H1 (cell line): ENCODE measurements around the gene SNORC. TPM values are rescaled to one million over a fixed set of nuclear protein-coding genes. Genes with fewer than 3 reads are reported as not detected.

Experiments used
- CTCF ChIA-PET: fragments of 300-600 bp; sonication (Branson Sonifier 250); formaldehyde crosslinking; loops from one replicate; lab custom pipeline; 2021; ENCODE audit not compliant: partially characterized antibody; lab: Charles Lee
- POLR2A ChIA-PET: fragments of 300-600 bp; sonication (Branson Sonifier 250); formaldehyde crosslinking; loops from one replicate; lab custom pipeline; 2021; ENCODE audit warnings: inconsistent platforms; ENCODE audit not compliant: partially characterized antibody; lab: Charles Lee
- DNase-seq, 2 experiments: peaks; one replicate each; pipeline versions ENCODE4 v3.0.0 to v3.0.0-alpha.2; 2010 to 2022; ENCODE audit warnings: low spot score in 2 of 2, low read depth in 1 of 2, mixed read lengths in 1 of 2
- FAIRE-seq: peaks from 2 replicates; lab custom pipeline; 2011; peaks lifted over from hg19 to GRCh38; lab: Jason Lieb, UNC
- H2AFZ ChIP-seq: 2 replicates; pipeline ENCODE4 v1.8.1; 2012; ENCODE audit warnings: low read length, inconsistent platforms
- H2AK5ac ChIP-seq: 2 replicates; pipeline ENCODE4 v1.6.1; 2013; ENCODE audit warnings: low read depth, low read length
- H2BK120ac ChIP-seq: replicated peaks from 2 replicates; pipeline ENCODE3; 2013; ENCODE audit warnings: low read depth, low read length, inconsistent platforms
- H2BK12ac ChIP-seq: 2 replicates; pipeline ENCODE4 v1.6.1; 2013; ENCODE audit warnings: low read depth, low read length
- H2BK15ac ChIP-seq: 2 replicates; pipeline ENCODE4 v1.6.1; 2013; ENCODE audit warnings: low read length
- H2BK20ac ChIP-seq: 2 replicates; pipeline ENCODE4 v1.6.1; 2013; ENCODE audit warnings: low read length
- H2BK5ac ChIP-seq: 2 replicates; pipeline ENCODE4 v1.6.1; 2013; ENCODE audit warnings: low read depth, low read length
- H3K14ac ChIP-seq: 2 replicates; pipeline ENCODE4 v1.6.1; 2013; ENCODE audit warnings: inconsistent platforms; ENCODE audit not compliant: insufficient read length
- H3K18ac ChIP-seq: 2 replicates; pipeline ENCODE4 v1.6.1; 2013; ENCODE audit warnings: low read length; ENCODE audit errors: extremely low read depth
- H3K23ac ChIP-seq: 2 replicates; pipeline ENCODE4 v1.6.1; 2013; ENCODE audit warnings: inconsistent platforms; ENCODE audit not compliant: insufficient read length
- H3K23me2 ChIP-seq: 2 replicates; pipeline ENCODE4 v1.6.1; 2013; ENCODE audit warnings: low read depth, low read length
- H3K27ac ChIP-seq: 2 replicates; pipeline ENCODE4 v1.6.1; 2011; ENCODE audit warnings: low read depth, low read length, inconsistent platforms
- H3K27me3 ChIP-seq, 4 experiments: replicated peaks in 1 of 4; 1 replicate in 1 of 4; 2 replicates in 3 of 4; pipeline versions ENCODE4 v1.6.1 to v1.8.1; 2011 to 2013; ENCODE audit warnings: low read length in 3 of 4, mild to moderate bottlenecking in 3 of 4, inconsistent platforms in 2 of 4, mixed read lengths in 2 of 4, moderate library complexity in 1 of 4; ENCODE audit not compliant: control insufficient read depth in 3 of 4, insufficient read depth in 3 of 4; ENCODE audit errors: extremely low read depth in 1 of 4
- H3K36me3 ChIP-seq, 4 experiments: 2 replicates each; pipeline versions ENCODE4 v1.6.1 to v1.8.1; 2011 to 2013; ENCODE audit warnings: mild to moderate bottlenecking in 4 of 4, low read length in 3 of 4, moderate library complexity in 2 of 4, control low read depth in 1 of 4, inconsistent platforms in 1 of 4; ENCODE audit not compliant: insufficient read depth in 4 of 4, control insufficient read depth in 2 of 4
- H3K4ac ChIP-seq: replicated peaks from 2 replicates; pipeline ENCODE3; 2013; ENCODE audit warnings: low read length, low read depth, mixed read lengths, inconsistent platforms; ENCODE audit not compliant: insufficient read length
- H3K4me1 ChIP-seq, 4 experiments: replicated peaks in 1 of 4; 1 replicate in 1 of 4; 2 replicates in 3 of 4; pipeline versions ENCODE4 v1.6.1 to v1.8.1; 2011 to 2013; ENCODE audit warnings: low read length in 3 of 4, inconsistent platforms in 2 of 4, mixed read lengths in 1 of 4; ENCODE audit not compliant: insufficient read depth in 4 of 4, control insufficient read depth in 3 of 4
- H3K4me2 ChIP-seq, 2 experiments: 2 replicates each; pipeline versions ENCODE4 v1.6.1 to v1.8.1; 2011 to 2013; ENCODE audit warnings: low read depth in 2 of 2, low read length in 2 of 2, control low read depth in 1 of 2, inconsistent platforms in 1 of 2, mild to moderate bottlenecking in 1 of 2; ENCODE audit not compliant: insufficient read depth in 1 of 2
- H3K4me3 ChIP-seq, 4 experiments: fragments of 200-600, 300-600 bp in 1 of 4; sonication (generic), shearing (Covaris generic), sonication (Bioruptor Twin) in 1 of 4; 2 replicates each; pipeline versions ENCODE4 v1.5.1 to v1.8.1; 2011 to 2016; ENCODE audit warnings: low read length in 4 of 4, low read depth in 3 of 4, control low read depth in 2 of 4, inconsistent platforms in 2 of 4, mild to moderate bottlenecking in 2 of 4, mixed read lengths in 1 of 4, moderate library complexity in 1 of 4; ENCODE audit not compliant: insufficient read depth in 2 of 4; ENCODE audit errors: extremely low read depth in 1 of 4
- H3K56ac ChIP-seq: replicated peaks from 2 replicates; pipeline ENCODE3; 2013; ENCODE audit warnings: low read depth, mild to moderate bottlenecking, mixed read lengths, low read length, inconsistent platforms; ENCODE audit not compliant: insufficient read length
- H3K79me1 ChIP-seq: 2 replicates; pipeline ENCODE4 v1.6.1; 2013; ENCODE audit warnings: low read depth, low read length, control low read depth
- H3K79me2 ChIP-seq, 2 experiments: 2 replicates each; pipeline versions ENCODE4 v1.6.1 to v1.8.1; 2012 to 2013; ENCODE audit warnings: low read length in 2 of 2, mild to moderate bottlenecking in 2 of 2, inconsistent platforms in 1 of 2; ENCODE audit not compliant: insufficient read depth in 2 of 2, control insufficient read depth in 1 of 2
- H3K9ac ChIP-seq, 4 experiments: replicated peaks in 1 of 4; 1 replicate in 1 of 4; 2 replicates in 3 of 4; pipeline versions ENCODE4 v1.6.1 to v1.8.1; 2011 to 2013; ENCODE audit warnings: low read depth in 3 of 4, low read length in 3 of 4, control low read depth in 2 of 4, mild to moderate bottlenecking in 2 of 4, moderate library complexity in 2 of 4, inconsistent platforms in 1 of 4; ENCODE audit errors: extremely low read depth in 1 of 4
- H3K9me3 ChIP-seq, 2 experiments: 2 replicates each; pipeline versions ENCODE4 v1.6.1 to v1.8.1; 2012 to 2013; ENCODE audit warnings: mild to moderate bottlenecking in 2 of 2, moderate library complexity in 2 of 2, control low read depth in 1 of 2, inconsistent platforms in 1 of 2, low read depth in 1 of 2, low read length in 1 of 2, mixed read lengths in 1 of 2; ENCODE audit not compliant: insufficient read depth in 2 of 2
- H4K20me1 ChIP-seq, 2 experiments: replicated peaks in 1 of 2; 2 replicates each; pipeline versions ENCODE3 to v1.8.1; 2011 to 2013; ENCODE audit warnings: inconsistent platforms in 2 of 2, low read length in 2 of 2, mild to moderate bottlenecking in 1 of 2; ENCODE audit not compliant: insufficient read depth in 2 of 2, control insufficient read depth in 1 of 2
- H4K5ac ChIP-seq: 2 replicates; pipeline ENCODE4 v1.6.1; 2013; ENCODE audit warnings: low read length, low read depth, mixed read lengths, inconsistent platforms; ENCODE audit not compliant: insufficient read length
- H4K8ac ChIP-seq: 2 replicates; pipeline ENCODE4 v1.8.0; 2013; ENCODE audit warnings: mild to moderate bottlenecking, moderate library complexity, low read length, inconsistent platforms; ENCODE audit not compliant: insufficient read depth; ENCODE audit errors: extremely low read depth
- H4K91ac ChIP-seq: replicated peaks from 2 replicates; pipeline ENCODE3; 2013; ENCODE audit warnings: low read length, mixed read lengths, inconsistent platforms; ENCODE audit not compliant: insufficient read length
- CBX8 ChIP-seq: fragments of 300-800, 300-1000 bp; sonication (generic); IDR thresholded peaks from 2 replicates; pipeline ENCODE4 v1.7.1; 2016; ENCODE audit warnings: low read depth, low read length, borderline replicate concordance
- CHD1 ChIP-seq: IDR thresholded peaks from 2 replicates; pipeline ENCODE4 v1.6.1; 2012; ENCODE audit warnings: low read depth, low read length, improper control_type of control experiment
- FOSL1 ChIP-seq: IDR thresholded peaks from 2 replicates; pipeline ENCODE4 v1.6.1; 2011; ENCODE audit warnings: mild to moderate bottlenecking, low read depth, low read length, moderate library complexity; ENCODE audit not compliant: insufficient read depth
- POLR2AphosphoS5 ChIP-seq: IDR thresholded peaks from 2 replicates; pipeline ENCODE4 v1.6.1; 2011; ENCODE audit warnings: low read depth, low read length
- RAD21 ChIP-seq, 2 experiments: IDR thresholded peaks in 1 of 2; conservative IDR thresholded peaks in 1 of 2; 2 replicates each; pipeline ENCODE4 v1.6.1; 2011; ENCODE audit warnings: low read depth in 2 of 2, low read length in 2 of 2, improper control_type of control experiment in 1 of 2, inconsistent platforms in 1 of 2, mild to moderate bottlenecking in 1 of 2, moderate library complexity in 1 of 2
- RFX5 ChIP-seq: IDR thresholded peaks from 2 replicates; pipeline ENCODE4 v1.6.1; 2011; ENCODE audit warnings: low read depth, low read length, improper control_type of control experiment, borderline replicate concordance
- SP1 ChIP-seq: IDR thresholded peaks from 2 replicates; pipeline ENCODE4 v1.6.1; 2011; ENCODE audit warnings: low read depth, low read length
- WGBS, 2 experiments: shearing (Covaris generic) in 1 of 2; methylation state at CpG; one replicate each; pipeline versions ENCODE4 v1.1.6 to v1.1.7; 2013 to 2015; ENCODE audit warnings: low lambda C conversion rate in 2 of 2, mixed read lengths in 2 of 2, inconsistent platforms in 1 of 2, low coverage in 1 of 2, missing lambda C conversion rate in 1 of 2; ENCODE audit not compliant: insufficient replicate concordance in 2 of 2, insufficient coverage in 1 of 2, insufficient read length in 1 of 2; ENCODE audit errors: extremely low coverage in 1 of 2, missing lambda C conversion rate in 1 of 2; 5-methylcytosine and 5-hydroxymethylcytosine counted together
- polyA plus RNA-seq, 7 experiments: library from polyadenylated mRNA; depleted of rRNA in 3 of 7; stranded (reverse) in 5 of 7; unstranded in 2 of 7; fragments of >200 nt in 5 of 7; fragments of 200-250 nt in 2 of 7; gene quantifications; 1 replicate in 5 of 7; 2 replicates in 1 of 7; 4 replicates in 1 of 7; pipeline versions ENCODE4 v1.2.1 to v1.2.3, GENCODE V29; 2011 to 2013; ENCODE audit warnings: missing spikeins in 2 of 7, mixed read lengths in 2 of 7
- total RNA-seq: library from RNA; stranded (reverse); fragmentation: NEBNext Ultra II Directional; extraction: Animal tissue kit (Norgen Biotek cat#: 25700); gene quantifications from 2 replicates; pipeline ENCODE4 v1.2.1, GENCODE V29; 2021

SNORC gene
- total and polyA plus RNA-seq, 2 of the 8 experiments (the other 6 are each of a cell fraction or from before 2014, with no cell fraction given) = 1.6 to 1.8 TPM

DNA sequence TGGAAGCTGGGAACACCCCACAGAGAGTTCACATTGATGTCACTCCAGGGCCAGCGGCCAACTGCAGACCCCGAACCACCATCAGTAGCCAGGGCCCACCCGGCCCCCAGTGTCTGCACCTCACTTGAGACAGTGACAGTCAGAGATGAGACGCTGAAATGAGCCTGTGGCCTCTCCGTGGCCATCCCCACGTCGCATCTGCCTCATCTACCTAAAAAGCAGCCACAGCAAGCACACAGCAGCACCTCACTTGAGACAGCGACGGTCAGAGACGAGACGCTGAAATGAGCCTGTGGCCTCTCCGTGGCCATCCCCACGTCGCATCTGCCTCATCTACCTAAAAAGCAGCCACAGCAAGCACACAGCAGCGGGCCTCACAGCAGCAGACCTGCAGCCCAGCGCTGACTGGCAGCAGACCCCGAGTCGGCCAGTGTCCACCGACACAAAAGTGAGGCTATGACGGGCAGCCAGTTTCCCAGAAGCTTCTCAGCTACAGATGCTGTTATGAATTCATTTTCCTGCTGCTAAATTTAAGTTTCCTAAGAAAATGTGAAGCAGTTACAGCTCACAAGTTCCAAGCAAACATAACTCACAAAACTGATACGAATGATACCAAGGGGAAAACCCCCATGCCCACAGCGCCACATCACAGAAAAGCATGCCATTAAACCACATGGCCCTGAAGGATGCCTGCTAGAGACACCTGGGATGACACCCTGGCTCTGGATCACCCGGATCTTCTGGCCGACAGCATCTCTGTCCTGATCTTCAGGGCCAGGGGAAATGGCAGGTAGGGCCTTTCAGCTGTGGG, 27.7 kb downstream of the SNORC start:
- H3K4me2 ChIP-seq = no peak overlapping the region
- no peak overlapping the region for H3K23ac ChIP-seq
- H3K27ac ChIP-seq = no peak overlapping the region
- H3K4me1 ChIP-seq = peaks cover 4 to 19% (median 15%) of the 10 kb centered on the region in 4 experiments
- no peak overlapping the region for H2AFZ ChIP-seq
- no peaks in the 10 kb centered on the region for H3K36me3 ChIP-seq
- ChIA-PET POLR2A (interaction anchor here (1.6 kb wide), 1 partner anchor 13 kb away, joined by 4 read pairs; no protein-coding TSS in a partner anchor), CTCF (no interaction called here)
- no peak overlapping the region for H2BK12ac ChIP-seq
- no peaks in the 10 kb centered on the region for H3K79me1 ChIP-seq
- H4K91ac ChIP-seq = no peak overlapping the region
- peaks cover 0 to 2% of the 10 kb centered on the region in 2 experiments for H4K20me1 ChIP-seq
- H3K23me2 ChIP-seq = peaks cover 11% of the 10 kb centered on the region; the same call in 1 of the 2 replicates
- H2BK120ac ChIP-seq = no peak overlapping the region
- H3K27me3 ChIP-seq = peaks cover 0 to 8% (median 6%) of the 10 kb centered on the region in 4 experiments; a peak in 3 of 7 replicates
- H3K9ac ChIP-seq = no peak overlapping the region; a peak in 1 of 7 replicates
- H2AK5ac ChIP-seq = no peak overlapping the region
- no peak overlapping the region for H3K14ac ChIP-seq
- FAIRE-seq (no peak), DNase-seq (no peak)
- no peak overlapping the region for H2BK15ac ChIP-seq
- WGBS, 2 experiments = 90% methylated on average over 24 of the region's 24 CpGs; no CpG with 5 or more reads in 1 of the 2 experiments
- no peaks in the 10 kb centered on the region for H3K79me2 ChIP-seq
- H3K9me3 ChIP-seq = no peaks in the 10 kb centered on the region
- H3K4me3 ChIP-seq = no peak overlapping the region
- H4K8ac ChIP-seq = no peak overlapping the region
- H3K56ac ChIP-seq = no peak overlapping the region
- H3K4ac ChIP-seq = no peak overlapping the region
- no peak overlapping the region for H2BK20ac ChIP-seq
- no peak overlapping the region for H3K18ac ChIP-seq
- H2BK5ac ChIP-seq = no peak overlapping the region
- no peak overlapping the region for H4K5ac ChIP-seq
- TF ChIP-seq POLR2AphosphoS5 (no peak), RAD21 (IDR thresholded peaks at IDR 0.05 in 1 of 2, conservative IDR thresholded peaks at IDR 0.05 in 1 of 2; ENCODE audit: low read depth in 2 of 2, low read length in 2 of 2) (no peak), RFX5 (no peak), SP1 (no peak), CHD1 (no peak), CBX8 (no peak), FOSL1 (no peak)
